M059J (cell line): ENCODE results near the gene TSHZ3. TPM values are rescaled to one million over a fixed set of nuclear protein-coding genes. Genes with fewer than 3 reads are reported as not detected.

ENCODE experiments used
- DNase-seq: peaks from one replicate; pipeline ENCODE4 v3.0.0-alpha.2; 2012; ENCODE audit warnings: low read depth
- total RNA-seq: library from RNA; depleted of rRNA; stranded (reverse); fragments of >200 nt; shearing (Covaris generic); gene quantifications from 2 replicates; pipeline ENCODE4 v1.2.3, GENCODE V29; 2014

The TSHZ3 gene
- total RNA-seq, 1 experiment from 2014 or later: 0.22 TPM

- DNase-seq: no peak
Measured at GRCh38 chr19:31289381-31289880, 59.8 kb downstream of the TSHZ3 start.

- no peak for DNase-seq
Measured at GRCh38 chr19:31286491-31286890, 62.7 kb downstream of the TSHZ3 start.

- peak; percentile 15 for DNase-seq
Measured at GRCh38 chr19:31285744-31286143, 63.5 kb downstream of the TSHZ3 start.

- no peak for DNase-seq
Measured at GRCh38 chr19:31284621-31285020, 64.6 kb downstream of the TSHZ3 start.

- DNase-seq: no peak
Measured at GRCh38 chr19:31283701-31284100, 65.5 kb downstream of the TSHZ3 start.

GRCh38 chr19:31282346-31282745 lies 66.9 kb downstream of the TSHZ3 start:
- DNase-seq: no peak

- DNase-seq: no peak
Measured at GRCh38 chr19:31280287-31281006, 68.8 kb downstream of the TSHZ3 start.

- DNase-seq: no peak
Measured at GRCh38 chr19:31279436-31279765, 69.8 kb downstream of the TSHZ3 start.

- DNase-seq: no peak
Measured at GRCh38 chr19:31278555-31279435, 70.4 kb downstream of the TSHZ3 start.

- no peak for DNase-seq
Measured at GRCh38 chr19:31277516-31277915, 71.7 kb downstream of the TSHZ3 start.

GRCh38 chr19:31276831-31277230 lies 72.4 kb downstream of the TSHZ3 start:
- no peak for DNase-seq

GRCh38 chr19:31275068-31275334 lies 74.2 kb downstream of the TSHZ3 start:
- DNase-seq: no peak

- DNase-seq: no peak
Measured at GRCh38 chr19:31274251-31275067, 74.8 kb downstream of the TSHZ3 start.

GRCh38 chr19:31272583-31273106 lies 76.6 kb downstream of the TSHZ3 start:
- no peak for DNase-seq

- no peak for DNase-seq
Measured at GRCh38 chr19:31271306-31271911, 77.8 kb downstream of the TSHZ3 start.

GRCh38 chr19:31270897-31271296 lies 78.3 kb downstream of the TSHZ3 start:
- peak; percentile 50 for DNase-seq

GRCh38 chr19:31269425-31270127 lies 79.7 kb downstream of the TSHZ3 start:
- no peak for DNase-seq

GRCh38 chr19:31268751-31269383 lies 80.4 kb downstream of the TSHZ3 start:
- no peak for DNase-seq

GRCh38 chr19:31266731-31267130 lies 82.5 kb downstream of the TSHZ3 start:
- DNase-seq: no peak

- no peak for DNase-seq
Measured at GRCh38 chr19:31266196-31266595, 83.0 kb downstream of the TSHZ3 start.
